Glutamatergic neuron (in vitro differentiated cells): ENCODE results near the gene ANXA1. TPM values are rescaled to one million over a fixed set of nuclear protein-coding genes. Genes with fewer than 3 reads are reported as not detected.

Experiments used
- DNase-seq: peaks from one replicate; pipeline ENCODE4 v3.0.0; 2022
- H3K27ac Mint-ChIP-seq: one replicate; pipeline ENCODE4 v1.8.0; 2020; ENCODE audit warnings: mild to moderate bottlenecking, mixed read lengths, inconsistent platforms; ENCODE audit not compliant: unreplicated experiment
- H3K27me3 Mint-ChIP-seq: one replicate; pipeline ENCODE4 v1.8.0; 2020; ENCODE audit warnings: mild to moderate bottlenecking, moderate library complexity, mixed read lengths, inconsistent platforms; ENCODE audit not compliant: unreplicated experiment
- H3K36me3 Mint-ChIP-seq: one replicate; pipeline ENCODE4 v1.8.0; 2020; ENCODE audit warnings: mild to moderate bottlenecking, mixed read lengths, inconsistent platforms; ENCODE audit not compliant: unreplicated experiment
- H3K4me1 Mint-ChIP-seq: one replicate; pipeline ENCODE4 v1.8.0; 2020; ENCODE audit warnings: mild to moderate bottlenecking, low read depth, mixed read lengths, inconsistent platforms; ENCODE audit not compliant: unreplicated experiment
- H3K4me3 Mint-ChIP-seq: one replicate; pipeline ENCODE4 v1.8.0; 2020; ENCODE audit warnings: mild to moderate bottlenecking, mixed read lengths, inconsistent platforms; ENCODE audit not compliant: unreplicated experiment
- H3K9me3 Mint-ChIP-seq: one replicate; pipeline ENCODE4 v1.8.0; 2020; ENCODE audit warnings: mild to moderate bottlenecking, moderate library complexity, mixed read lengths, inconsistent platforms; ENCODE audit not compliant: unreplicated experiment
- CTCF ChIP-seq: fragments of 200-600 bp; sonication (generic); IDR thresholded peaks from one replicate; pipeline ENCODE4 v1.5.0; 2021; ENCODE audit not compliant: partially characterized antibody, unreplicated experiment
- total RNA-seq: library from RNA; stranded (reverse); fragmentation: NEBNext Ultra II Directional; extraction: Animal tissue kit (Norgen Biotek cat#: 25700); gene quantifications from one replicate; pipeline ENCODE4 v1.2.1, GENCODE V29; 2021; ENCODE audit not compliant: unreplicated experiment

ANXA1 gene
- total RNA-seq, 1 donor from 2014 or later, result not detected

- Mint-ChIP-seq H3K36me3 (no peaks in the 10 kb centered on the region), H3K27me3 (no peaks in the 10 kb centered on the region), H3K9me3 (peaks cover 3% of the 10 kb centered on the region), H3K4me1 (no peaks in the 10 kb centered on the region), H3K27ac (no peak overlapping the region), H3K4me3 (no peak overlapping the region)
- TF ChIP-seq CTCF, result no peak
- no peak for DNase-seq
Measured at GRCh38 chr9:73216100-73216499, 64.4 kb downstream of the ANXA1 start.

Other genes starting within 250 kb of the ANXA1 start
- gene ALDH1A1, start 198.8 kb upstream of the ANXA1 start, total RNA-seq, result not detected